HFFc6 (cell line): ENCODE measurements around the gene TSPAN17. TPM values are rescaled to one million over a fixed set of nuclear protein-coding genes. Genes with fewer than 3 reads are reported as not detected.

ENCODE experiments used
- DNase-seq: peaks from one replicate; pipeline ENCODE4 v3.0.0-alpha.2; 2018
- H3K27ac Mint-ChIP-seq: 2 replicates; pipeline ENCODE4 v1.8.0; 2020; ENCODE audit warnings: mild to moderate bottlenecking, mixed read lengths
- H3K27me3 Mint-ChIP-seq: 2 replicates; pipeline ENCODE4 v1.8.0; 2021; ENCODE audit warnings: mild to moderate bottlenecking, moderate library complexity, mixed read lengths; ENCODE audit not compliant: insufficient read depth
- H3K36me3 Mint-ChIP-seq: 2 replicates; pipeline ENCODE4 v1.8.0; 2021; ENCODE audit warnings: low read depth, mixed read lengths
- H3K4me1 Mint-ChIP-seq: 2 replicates; pipeline ENCODE4 v1.8.0; 2020; ENCODE audit warnings: low read depth, mixed read lengths
- H3K4me3 Mint-ChIP-seq: 2 replicates; pipeline ENCODE4 v1.8.0; 2020; ENCODE audit warnings: mild to moderate bottlenecking, moderate library complexity, mixed read lengths
- H3K9me3 Mint-ChIP-seq: 2 replicates; pipeline ENCODE4 v1.8.0; 2020; ENCODE audit warnings: mild to moderate bottlenecking, mixed read lengths
- total RNA-seq, 6 experiments: library from RNA; stranded (reverse); fragmentation: NEBNext Ultra II Directional; extraction: Animal tissue kit (Norgen Biotek cat#: 25700); gene quantifications; 2 replicates in 1 of 6; 3 replicates in 5 of 6; pipeline ENCODE4 v1.2.3, GENCODE V29; 2021
- TF ChIP-seq, protein P1 (sequence below): fragments of 200-600 bp; sonication (generic); IDR thresholded peaks from 2 replicates; pipeline ENCODE4 v1.5.0; 2021; ENCODE audit warnings: antibody characterized with exemption, mild to moderate bottlenecking

TSPAN17 gene
- total RNA-seq, 6 experiments from 2014 or later, result 51.4 to 64.9 (median 57.6) TPM

DNA sequence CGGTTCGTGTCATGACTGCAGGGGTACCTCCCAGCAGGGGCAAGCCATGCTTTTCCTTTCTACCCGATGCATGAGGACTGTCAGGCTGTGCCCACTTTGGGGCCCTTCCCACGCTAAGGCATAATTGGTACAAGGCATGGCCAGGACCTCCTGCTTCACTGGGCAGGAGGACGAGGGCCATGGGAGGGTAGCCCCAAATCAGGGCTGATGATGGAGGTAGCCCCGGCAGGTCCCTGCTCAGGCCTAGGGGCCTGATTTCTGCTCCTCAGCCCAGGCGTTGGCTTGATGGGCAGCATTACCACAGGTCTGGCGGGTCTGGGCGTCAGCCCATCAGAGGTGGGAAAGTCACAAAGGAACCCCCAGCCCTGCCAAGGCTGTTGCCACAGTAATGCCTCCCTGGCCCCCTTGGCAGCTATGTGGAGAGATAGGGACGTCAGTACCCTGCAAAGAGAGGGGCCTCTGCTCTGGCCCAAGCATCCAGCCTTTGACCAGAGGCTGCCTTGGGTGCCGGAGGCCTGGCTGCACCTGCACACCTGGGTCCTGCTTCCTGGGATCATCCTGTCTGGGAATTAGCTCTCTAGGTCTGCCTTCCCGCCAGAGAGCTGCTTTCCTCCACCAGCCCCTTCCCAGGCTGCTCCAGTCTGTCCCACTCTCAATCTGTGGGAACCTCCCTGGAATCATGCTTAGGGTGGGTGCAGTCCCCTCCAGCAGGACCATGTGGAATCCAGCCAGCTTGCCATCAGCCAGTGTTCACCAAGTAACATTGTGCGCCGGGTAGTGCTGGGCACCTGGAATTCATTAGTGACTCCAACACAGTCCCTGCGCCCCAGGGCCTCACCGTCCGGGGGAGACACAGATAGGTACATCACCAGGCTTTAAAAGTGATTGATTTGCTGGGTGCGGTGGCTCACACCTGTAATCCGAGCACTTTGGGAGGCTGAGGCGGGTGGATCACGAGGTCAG lies 15.4 kb downstream of the TSPAN17 start:
- Mint-ChIP-seq H3K4me1 (peaks cover 5% of the 10 kb centered on the region; the same call in 1 of the 2 replicates), H3K27ac (no peak overlapping the region), H3K27me3 (peaks cover 39% of the 10 kb centered on the region), H3K4me3 (no peak overlapping the region), H3K9me3 (no peaks in the 10 kb centered on the region), H3K36me3 (no peaks in the 10 kb centered on the region; the same call in 1 of the 2 replicates)
- DNase-seq, result no peak
- TF ChIP-seq, protein P1, sequence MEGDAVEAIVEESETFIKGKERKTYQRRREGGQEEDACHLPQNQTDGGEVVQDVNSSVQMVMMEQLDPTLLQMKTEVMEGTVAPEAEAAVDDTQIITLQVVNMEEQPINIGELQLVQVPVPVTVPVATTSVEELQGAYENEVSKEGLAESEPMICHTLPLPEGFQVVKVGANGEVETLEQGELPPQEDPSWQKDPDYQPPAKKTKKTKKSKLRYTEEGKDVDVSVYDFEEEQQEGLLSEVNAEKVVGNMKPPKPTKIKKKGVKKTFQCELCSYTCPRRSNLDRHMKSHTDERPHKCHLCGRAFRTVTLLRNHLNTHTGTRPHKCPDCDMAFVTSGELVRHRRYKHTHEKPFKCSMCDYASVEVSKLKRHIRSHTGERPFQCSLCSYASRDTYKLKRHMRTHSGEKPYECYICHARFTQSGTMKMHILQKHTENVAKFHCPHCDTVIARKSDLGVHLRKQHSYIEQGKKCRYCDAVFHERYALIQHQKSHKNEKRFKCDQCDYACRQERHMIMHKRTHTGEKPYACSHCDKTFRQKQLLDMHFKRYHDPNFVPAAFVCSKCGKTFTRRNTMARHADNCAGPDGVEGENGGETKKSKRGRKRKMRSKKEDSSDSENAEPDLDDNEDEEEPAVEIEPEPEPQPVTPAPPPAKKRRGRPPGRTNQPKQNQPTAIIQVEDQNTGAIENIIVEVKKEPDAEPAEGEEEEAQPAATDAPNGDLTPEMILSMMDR, result no peak

DNA sequence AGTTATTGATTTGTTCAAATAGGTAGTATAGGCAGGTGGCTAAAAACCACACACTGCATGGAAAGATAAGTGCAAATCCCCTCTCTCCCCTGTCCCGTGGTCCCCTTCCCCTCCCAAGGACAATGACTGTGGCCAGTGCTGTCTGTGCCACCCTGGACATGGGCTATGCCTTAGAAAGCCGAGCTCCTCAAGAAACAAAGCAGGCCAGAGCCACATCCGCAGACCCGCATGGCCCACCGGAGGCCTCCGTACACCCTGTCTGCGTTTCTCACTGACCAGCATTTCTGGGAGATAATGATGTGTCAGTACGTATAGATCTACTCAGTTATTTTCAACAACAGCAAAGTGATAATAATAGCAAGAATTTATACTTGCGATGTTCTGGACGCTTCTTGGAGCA lies 16.3 kb downstream of the TSPAN17 start:
- H3K9me3 Mint-ChIP-seq, result no peaks in the 10 kb centered on the region
- H3K27ac Mint-ChIP-seq, result no peak overlapping the region
- H3K36me3 Mint-ChIP-seq, result no peaks in the 10 kb centered on the region
- DNase-seq, result no peak
- H3K27me3 Mint-ChIP-seq, result peaks cover 48% of the 10 kb centered on the region
- peaks cover 5% of the 10 kb centered on the region; the same call in 1 of the 2 replicates for H3K4me1 Mint-ChIP-seq
- H3K4me3 Mint-ChIP-seq, result no peak overlapping the region
- TF ChIP-seq, protein P1, result no peak

DNA sequence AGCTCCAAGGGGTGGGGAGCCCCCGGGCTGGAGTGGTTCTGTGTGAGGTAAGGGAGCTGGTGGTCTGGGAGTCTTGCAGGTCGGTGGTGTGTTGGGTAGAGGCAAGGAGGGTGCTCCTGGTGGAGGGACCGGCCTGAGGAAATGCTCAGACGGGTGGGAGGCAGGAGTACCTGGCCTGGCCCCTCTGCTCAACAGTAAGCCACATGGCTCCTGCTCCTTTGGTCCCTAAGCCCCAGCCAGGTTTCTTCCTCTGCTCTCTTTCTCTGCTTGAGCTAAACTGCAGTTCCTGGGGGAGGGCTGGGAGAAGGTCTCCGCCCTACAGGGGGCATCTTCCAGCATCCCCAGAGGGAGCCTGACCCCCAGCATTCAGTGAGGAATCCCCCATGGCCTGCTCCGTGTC lies 17.2 kb downstream of the TSPAN17 start:
- no peaks in the 10 kb centered on the region for H3K4me1 Mint-ChIP-seq
- H3K9me3 Mint-ChIP-seq, result no peaks in the 10 kb centered on the region
- no peak overlapping the region for H3K4me3 Mint-ChIP-seq
- TF ChIP-seq, protein P1, result no peak
- no peak overlapping the region for H3K27ac Mint-ChIP-seq
- DNase-seq, result no peak
- no peaks in the 10 kb centered on the region for H3K36me3 Mint-ChIP-seq
- H3K27me3 Mint-ChIP-seq, result peaks cover 56% of the 10 kb centered on the region

DNA sequence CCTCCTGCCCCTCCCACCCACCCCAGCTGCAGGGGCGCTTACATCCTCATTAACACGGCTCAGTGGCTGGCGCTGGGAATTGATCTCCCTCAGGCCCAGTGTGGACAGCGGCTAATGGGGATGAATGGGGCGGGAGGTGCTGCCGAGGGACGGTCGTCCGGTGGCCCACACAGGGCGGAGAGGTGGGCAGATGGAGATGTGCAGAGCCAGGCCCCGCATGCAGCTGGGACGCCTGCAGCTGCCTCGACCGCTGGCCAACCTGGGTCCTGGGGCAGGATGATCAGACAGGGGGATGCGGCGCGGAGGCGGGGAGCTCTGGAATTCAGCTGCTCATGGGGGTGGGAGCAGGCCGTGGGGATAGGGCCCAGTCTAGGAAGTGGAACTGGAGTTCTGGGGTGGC lies 17.6 kb downstream of the TSPAN17 start:
- H3K27ac Mint-ChIP-seq, result no peak overlapping the region
- H3K4me1 Mint-ChIP-seq, result no peaks in the 10 kb centered on the region
- no peak for DNase-seq
- TF ChIP-seq, protein P1, result no peak
- H3K9me3 Mint-ChIP-seq, result no peaks in the 10 kb centered on the region
- H3K27me3 Mint-ChIP-seq, result peaks cover 59% of the 10 kb centered on the region
- no peaks in the 10 kb centered on the region for H3K36me3 Mint-ChIP-seq
- no peak overlapping the region for H3K4me3 Mint-ChIP-seq

DNA sequence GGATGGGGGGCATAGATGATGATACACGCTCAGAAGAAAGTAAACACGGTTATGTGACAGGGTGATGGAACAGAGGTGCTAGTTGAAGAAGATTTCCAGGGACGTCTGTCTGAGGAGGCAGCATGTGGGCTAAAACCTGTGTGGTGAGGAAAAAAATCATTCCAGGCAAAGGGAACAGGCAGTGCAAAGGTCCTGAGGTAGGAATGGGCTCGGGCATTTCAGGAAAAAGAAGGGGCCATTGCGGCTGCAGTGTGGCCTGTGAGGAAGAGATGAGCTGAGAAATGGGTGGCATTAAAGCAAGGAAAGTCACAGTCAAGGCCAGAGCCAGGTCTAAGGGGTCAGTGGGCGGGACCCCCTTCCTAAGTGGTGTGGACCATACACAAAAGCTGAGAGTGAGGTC lies 18.2 kb downstream of the TSPAN17 start:
- no peak for DNase-seq
- H3K9me3 Mint-ChIP-seq, result no peaks in the 10 kb centered on the region
- TF ChIP-seq, protein P1, result no peak
- H3K4me3 Mint-ChIP-seq, result no peak overlapping the region
- no peaks in the 10 kb centered on the region for H3K4me1 Mint-ChIP-seq
- H3K27me3 Mint-ChIP-seq, result peaks cover 59% of the 10 kb centered on the region
- H3K27ac Mint-ChIP-seq, result no peak overlapping the region
- H3K36me3 Mint-ChIP-seq, result no peaks in the 10 kb centered on the region
